CD4-positive, alpha-beta T cell treated with Interleukin-1 beta for 1 hour (primary cell): Measurements from ENCODE around the gene EPHA1.
"Not testable (repeated sequence)": the region's sequence is repeated elsewhere in the genome, so short reads cannot be mapped to it uniquely, and the experiment has no call there.

ENCODE experiments used
- DNase-seq, 2 donors: peaks; one replicate each; pipeline ENCODE4 v3.0.0-alpha.2; 2020 to 2022

The EPHA1 gene

DNA sequence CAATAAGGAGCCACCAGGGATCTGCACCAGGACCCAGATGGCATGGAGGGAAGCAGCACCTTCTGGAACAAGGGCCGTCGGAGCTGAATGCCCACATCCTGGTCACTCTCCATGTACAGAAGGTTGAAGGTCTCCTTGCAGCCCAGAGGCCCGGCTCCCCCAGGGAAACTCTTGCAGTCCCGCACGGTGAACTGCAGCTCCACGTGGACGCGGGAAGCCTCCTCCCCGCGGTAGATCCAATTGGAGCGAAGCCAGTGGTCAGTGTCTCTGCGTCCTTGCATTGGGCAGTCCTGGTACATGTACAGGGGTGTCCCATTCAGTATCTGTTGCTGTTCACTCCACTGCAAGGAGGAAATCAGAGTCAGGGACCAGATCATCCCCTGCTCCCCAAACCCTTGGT is 7.4 kb downstream of the EPHA1 start:
- DNase-seq, result no peak

DNA sequence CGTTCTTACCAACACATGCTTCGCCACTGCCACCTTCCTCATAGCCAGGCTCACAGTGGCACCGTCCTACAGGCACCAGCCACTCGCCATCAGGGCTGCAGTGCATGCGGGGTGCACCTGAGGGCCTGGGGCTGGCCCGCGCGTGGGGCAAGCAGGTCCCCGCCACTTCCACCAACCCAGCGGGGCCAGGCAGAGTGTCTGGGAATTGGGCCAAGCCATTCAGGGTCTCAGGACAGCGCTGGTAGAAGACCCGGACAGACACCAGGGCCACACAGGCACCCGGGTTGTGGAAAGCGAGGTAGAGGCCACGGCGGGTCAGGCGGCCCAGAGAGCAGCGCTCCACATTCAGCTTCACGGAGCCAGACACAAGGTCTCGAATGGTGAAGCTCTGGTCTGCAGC is 9.0 kb downstream of the EPHA1 start:
- DNase-seq, result no peak

DNA sequence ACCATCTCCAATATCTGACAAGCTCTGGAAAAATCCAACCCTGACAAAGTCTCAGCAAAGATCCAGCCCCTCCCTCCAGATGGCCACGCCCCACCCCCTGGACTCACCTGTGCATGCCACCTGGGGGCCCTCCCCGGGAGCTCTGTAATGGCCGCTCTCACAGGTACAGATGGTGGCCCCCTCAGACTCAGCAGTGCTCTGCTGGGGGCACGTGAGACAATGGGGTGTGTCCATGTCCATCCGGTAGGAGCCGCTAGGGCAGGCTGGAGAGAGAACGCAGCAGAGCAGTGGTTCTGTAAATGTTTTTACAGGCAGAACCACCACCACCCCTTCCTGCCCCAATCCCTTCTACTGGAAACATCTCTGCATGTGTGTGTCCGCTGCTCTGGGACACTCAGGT is 9.5 kb downstream of the EPHA1 start:
- no peak for DNase-seq

DNA sequence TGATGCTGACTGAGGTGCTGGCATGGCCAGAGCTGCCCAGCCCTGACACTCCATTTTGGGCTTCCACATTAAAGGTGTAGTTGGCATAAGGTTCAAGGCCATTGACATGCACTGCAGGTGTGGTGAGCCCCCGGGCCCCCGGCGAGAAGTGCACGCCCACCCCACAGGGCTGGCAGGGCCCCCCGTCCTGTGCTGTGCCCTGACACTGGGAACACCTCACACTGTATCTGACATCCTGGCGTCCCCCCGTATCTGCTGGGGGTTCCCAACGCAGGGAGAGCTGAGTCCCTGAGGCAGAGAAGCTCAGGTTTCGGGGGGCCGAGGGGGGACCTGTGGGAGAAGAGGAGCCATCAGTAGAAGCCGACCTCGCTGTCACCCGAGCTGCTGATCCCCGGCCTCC is 10.0 kb downstream of the EPHA1 start:
- DNase-seq, result no peak

DNA sequence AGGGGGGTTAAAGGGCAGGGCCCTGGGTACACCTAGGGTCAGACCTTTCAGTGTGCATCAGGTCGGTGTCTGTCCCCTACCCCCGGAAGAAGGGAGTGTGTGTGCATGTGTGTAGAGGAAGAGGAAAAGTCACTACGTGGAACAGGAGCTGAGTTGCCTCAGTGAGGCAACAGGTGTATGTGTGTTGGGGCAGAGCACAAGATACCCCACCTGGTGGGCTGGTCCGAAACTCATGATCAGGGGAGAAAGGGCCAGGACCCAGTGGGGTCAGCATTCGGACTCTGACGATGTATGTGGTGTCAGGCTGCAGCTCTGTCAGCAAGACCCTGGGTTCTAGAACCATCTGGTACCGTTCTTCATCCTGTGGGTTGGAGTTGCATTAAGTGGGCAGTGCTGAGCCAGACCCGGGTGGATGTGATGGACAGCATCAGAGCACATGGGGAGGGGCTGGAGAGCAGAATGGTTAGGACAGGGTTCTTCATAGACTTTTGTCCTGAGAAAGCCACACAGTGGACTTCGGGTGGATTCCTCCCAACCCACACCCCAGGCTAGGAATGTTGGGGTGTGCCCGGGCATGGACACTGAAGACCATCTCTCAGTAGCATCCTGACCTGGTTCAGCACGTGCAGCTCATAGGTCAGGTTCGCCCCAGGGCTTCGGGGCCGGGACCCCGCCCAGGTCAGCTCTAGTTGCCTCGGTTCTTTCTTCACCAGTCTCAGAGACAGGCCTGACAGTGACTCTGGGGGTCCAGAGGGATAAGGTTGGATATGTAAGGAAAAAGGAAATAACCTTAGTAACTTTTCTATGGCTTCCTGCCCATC is 10.7 kb downstream of the EPHA1 start:
- DNase-seq, result no peak

DNA sequence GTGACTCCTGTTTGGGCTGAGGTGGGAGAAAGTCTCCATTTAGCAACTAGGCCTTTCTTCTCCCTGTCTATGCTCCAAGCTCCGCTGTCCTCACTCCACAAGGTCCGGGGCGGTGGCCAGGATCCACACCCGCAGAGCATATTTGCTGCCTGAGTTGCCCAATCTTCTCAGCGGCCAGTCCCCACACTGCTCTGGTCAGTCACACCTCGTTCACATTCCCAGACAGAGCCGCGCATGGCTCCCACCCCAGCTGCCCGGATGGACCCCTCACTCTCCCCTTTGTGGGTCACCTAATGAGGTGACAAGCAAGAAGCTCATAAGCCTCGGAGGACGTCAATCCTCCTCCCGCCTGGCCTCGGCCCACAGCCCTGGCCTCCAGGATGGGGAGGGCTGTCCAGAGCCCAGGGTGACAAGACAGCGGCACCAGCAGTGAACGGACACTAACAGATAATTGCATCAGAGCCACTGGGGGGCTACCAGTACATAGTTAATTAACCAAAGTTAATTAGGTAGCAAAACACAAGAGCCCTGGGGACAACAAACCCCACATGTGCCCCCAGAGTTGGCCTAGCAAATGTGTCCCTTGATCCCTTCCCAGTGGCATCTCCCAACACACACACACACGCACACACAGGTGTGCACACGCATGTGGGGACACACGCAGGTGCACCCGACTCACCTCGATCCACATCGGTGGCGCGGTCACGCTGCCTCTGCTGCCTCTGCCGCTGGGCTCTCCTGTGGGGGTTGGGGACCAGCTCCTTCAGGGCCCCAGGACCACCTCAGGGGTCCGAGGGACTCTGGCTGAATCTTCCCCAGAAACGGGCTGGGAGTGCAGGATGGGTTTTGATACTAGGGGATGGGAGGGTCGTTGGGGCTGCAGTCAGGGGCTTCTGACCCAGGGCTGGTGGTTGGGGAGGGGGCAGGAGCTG is 11.8 kb downstream of the EPHA1 start:
- no peak for DNase-seq

DNA sequence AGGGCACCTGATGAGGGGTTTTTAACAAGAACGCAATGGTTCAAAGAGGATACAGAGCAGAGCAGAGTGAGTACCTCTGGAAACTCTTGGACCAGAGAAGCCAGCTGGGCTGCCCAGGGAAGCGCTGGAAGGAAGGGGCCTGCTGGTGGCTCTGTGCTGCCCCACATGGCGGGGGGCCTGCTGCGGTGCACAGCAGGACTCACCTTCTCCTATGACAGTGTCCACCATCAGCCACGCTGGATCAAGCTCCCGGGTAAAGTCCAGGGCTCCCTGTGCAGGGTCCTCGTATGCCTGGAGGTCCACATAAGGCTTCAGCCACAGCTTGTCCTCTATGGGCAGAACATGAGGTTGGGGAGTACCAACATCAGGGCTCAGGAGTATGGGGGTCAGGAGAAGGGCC is 12.5 kb downstream of the EPHA1 start:
- DNase-seq, result no peak

DNA sequence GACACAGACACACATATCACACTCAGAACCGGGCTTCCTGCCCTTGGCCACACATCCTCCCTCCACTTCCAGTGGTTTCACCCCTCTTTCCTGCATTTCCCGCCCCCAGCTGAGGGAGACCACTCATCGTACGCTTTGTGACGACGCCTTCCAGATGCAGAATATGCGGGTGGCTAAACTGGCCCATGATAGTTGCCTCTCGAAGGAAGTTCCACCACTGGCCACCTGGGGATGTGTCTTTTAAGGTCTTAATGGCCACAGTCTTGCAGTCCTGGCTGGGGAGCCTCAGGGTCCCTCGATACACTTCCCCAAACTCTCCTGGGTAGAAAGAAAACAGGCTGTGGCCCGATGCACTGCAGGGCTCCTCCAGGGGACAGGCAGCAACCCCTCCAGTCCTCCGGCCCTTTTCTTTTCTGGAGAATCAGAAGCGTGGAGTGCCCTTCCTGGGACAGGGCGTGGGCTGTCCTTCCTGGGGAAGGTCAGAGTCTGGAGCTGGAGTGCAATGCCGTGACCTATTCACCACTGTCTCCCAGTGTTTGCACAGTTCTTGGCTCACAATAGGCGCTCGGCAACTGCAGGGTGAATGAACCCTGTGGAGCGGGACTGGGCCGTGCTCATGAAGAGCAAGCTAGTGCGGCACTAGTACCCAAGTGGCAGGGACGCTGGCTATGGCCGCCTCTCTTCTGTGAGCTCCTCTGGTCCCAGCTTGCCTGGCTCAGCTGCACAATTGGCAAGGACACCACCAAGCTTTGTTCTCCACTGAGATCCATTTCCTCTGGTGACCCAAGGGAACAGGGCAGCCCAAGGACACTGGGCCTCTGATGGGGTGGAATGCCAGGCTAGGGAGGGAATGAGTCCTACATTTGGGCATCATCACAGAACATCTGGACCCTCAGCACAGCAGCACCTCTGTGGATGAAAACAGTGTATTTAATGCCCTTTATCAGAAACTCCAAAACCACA is 13.2 kb downstream of the EPHA1 start:
- DNase-seq, result no peak

DNA sequence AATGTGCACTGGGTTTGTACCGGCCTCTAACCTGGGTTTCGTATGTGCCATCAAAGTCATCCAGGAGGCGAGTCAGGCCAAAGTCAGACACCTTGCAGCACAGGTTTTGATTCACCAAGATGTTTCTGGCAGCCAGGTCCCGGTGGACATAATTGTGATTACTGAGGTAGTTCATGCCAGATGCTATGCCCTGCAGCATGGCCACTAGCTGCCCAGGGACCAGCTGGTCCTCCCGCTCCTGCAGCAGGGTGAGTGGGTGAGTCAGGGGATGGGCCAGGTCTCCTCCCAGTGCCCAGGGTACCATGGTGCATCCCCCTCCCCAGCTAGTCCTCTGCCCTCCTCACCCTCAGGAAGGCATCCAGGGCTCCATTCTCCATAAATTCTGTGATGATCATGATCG is 13.9 kb downstream of the EPHA1 start:
- DNase-seq, result no peak

DNA sequence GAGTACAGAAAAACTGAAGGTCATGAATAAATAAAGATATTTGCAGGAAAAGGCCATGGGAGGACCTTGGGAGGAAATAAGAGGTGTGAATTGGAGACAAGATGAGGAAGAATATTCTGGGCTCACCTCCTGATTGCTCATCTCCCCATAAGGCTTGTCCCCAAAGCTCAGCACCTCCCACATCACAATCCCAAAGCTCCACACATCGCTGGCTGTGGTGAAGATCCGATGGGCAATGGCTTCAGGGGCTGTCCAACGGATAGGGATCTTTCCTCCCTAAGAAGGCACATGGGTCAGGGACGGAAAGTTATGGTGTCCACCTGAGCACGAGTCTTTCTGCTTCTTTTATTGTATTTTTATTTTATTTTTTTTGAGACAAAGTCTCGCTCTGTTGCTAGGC is 14.6 kb downstream of the EPHA1 start:
- DNase-seq, result no peak

DNA sequence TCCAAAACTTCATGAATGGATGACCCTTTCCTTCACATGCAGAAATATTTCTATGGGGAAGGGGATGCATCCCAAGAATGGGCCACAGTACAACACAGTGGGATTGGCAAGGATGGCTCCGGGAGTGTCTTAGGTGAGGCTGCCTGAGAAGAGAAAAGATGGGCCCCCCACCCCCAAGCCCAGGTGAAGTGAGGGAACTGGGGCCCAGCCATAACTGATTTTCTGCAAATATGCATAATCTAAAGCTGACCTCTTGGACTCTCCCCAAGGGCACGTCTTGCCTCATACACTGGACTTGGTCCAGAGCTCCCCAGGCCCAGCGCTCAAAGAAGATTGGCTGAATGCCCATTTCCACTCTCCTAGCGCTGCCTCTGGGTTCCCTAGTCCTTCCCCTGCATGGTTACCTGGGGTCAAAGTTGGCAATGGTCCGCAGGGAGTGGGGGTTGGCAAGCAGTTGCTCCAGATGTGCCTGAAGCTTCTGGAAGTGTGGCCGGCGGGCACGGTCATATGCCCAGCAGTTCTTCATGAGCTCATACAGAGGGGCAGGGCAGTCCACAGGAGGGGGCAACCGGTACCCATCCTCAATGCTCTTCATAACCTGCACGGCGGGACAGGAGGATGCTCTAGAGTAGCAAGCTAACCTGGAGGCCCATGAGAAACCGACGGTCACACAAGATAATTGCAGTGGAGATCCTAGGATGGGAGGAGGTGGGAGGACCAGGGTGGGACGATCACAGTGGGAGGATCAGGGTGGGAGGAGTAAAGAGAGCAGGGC is 15.2 kb downstream of the EPHA1 start:
- no peak for DNase-seq

DNA sequence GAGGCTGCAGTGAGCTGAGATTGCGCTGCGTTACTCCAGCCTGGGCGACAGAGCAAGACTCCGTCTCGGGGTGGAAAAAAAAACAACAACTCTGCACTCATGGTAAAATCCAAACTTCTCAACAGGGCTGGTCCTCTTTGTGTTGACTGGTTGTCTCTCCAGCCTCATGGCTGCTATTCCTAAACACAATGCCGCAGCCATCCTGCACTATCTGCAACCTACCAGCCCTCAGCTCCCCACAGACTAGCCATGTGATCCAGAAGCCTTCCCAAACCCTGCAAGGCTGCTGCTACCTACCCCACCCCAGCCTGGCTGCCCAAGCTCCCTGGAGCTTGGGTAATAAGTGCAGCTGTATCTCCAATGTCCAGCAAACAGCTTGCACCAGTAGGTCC is 15.8 kb downstream of the EPHA1 start:
- no peak for DNase-seq

DNA sequence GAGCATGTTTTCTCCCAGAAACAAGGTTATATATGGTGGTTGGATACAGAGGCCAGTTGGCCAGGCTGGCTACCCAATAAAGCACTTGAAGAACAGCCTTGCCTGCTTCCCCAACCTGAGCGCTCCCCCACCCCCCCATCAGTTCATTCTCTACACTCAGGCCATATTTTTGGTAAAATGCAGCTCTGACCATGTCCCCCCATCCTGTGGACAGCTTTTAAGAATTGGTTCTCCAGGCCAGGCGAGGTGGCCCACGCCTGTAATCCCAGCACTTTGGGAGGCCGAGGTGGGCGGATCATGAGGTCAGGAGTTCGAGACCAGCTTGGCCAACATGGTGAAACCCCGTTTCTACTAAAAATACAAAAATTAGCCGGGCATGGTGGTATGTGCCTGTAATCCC is 16.2 kb downstream of the EPHA1 start:
- DNase-seq, result not testable (repeated sequence)

DNA sequence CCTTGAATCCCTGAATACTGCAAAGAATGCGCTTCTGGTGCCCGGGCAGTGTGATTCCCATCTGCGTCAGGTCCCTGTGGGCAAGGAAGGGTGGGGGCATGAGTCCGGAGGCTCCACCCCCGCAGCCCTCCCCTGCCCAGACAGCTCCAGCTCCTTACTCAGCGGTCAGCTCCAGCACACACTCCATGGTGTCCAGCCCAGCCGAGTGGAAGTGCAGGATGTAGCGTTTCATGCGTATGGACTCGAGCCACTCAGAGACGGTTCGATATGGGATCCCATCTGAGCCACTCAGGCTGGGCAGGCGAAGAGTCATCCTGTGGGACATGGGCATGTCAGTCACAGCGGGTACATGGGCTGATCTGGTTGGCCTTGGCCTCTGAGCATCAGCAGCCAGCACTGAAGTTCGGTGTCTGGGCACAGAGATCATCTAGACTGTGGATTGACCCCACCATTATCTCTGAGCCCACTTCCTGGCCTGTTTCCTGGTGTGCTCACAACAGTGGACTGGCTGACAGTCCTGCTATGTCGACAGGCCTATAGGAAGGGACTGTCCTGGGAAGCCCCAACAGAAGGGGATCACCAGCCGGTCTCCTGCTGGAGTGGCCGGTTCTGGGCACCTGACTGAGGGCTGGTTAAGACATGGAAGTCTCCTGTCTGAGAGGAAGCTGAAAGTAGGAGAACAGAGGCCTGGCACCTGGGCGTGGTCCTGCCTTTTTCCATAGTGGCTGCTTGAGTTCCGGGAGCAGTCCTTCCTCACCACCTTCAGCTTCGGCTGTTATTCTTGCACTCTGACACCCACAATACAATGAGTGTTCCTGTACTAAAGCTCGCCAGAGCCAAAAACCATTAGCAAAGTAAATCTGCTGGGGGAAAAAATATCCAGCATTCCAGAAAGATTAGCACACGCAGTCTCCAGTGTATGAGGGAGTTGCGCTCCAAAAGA is 16.9 kb downstream of the EPHA1 start:
- no peak for DNase-seq

DNA sequence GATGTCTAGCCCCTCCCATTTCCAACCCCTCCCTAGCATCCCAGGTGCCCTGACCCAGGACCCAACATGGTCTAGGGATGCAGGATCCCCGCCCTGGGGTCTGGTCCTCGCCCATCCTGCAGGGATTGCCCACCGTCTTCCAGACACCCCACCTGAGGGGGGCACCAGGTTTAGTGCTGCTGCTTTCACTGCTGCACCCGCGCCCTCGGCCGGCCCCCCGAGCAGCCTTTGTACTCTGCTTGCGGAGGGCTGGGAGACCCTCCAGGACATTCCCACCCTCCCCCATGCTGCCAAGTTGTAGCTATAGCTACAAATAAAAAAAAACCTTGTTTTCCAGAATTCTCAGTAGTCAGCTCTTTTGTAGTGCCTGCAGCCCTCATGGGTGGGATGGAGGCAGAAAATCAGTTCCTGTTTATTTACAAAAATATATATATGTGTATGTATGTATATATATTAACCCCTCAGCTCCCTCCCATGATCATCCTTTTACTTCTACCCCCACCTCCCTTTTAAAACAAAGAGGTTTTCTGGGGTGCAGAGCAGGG is 17.8 kb downstream of the EPHA1 start:
- DNase-seq, result no peak

DNA sequence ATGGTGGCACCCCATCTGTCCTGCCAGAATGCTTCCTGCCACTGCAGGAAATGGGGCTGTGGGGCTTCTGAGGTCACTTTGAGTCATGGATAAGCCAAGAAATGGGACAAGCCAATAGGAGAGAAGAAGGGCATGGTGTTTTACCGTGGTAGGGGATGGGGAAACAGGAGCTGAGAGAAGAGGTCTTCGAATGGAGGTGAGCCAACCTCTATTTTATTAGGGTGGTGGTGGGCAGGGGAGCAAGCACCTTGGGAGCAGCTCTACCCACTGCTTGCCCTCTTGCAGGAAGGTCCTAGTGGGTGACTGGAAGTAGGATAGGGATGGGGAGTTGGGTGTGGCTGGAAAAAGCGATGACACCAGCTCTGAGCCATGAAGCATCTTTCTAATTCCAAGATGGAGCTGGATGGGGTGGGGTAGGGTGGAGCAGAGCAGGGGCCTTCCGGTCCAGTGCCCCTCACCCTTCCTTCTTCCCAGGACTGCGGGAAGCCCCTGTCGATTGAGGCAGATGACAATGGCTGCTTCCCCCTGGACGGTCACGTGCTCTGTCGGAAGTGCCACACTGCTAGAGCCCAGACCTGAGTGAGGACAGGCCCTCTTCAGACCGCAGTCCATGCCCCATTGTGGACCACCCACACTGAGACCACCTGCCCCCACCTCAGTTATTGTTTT is 18.4 kb downstream of the EPHA1 start:
- no peak for DNase-seq

DNA sequence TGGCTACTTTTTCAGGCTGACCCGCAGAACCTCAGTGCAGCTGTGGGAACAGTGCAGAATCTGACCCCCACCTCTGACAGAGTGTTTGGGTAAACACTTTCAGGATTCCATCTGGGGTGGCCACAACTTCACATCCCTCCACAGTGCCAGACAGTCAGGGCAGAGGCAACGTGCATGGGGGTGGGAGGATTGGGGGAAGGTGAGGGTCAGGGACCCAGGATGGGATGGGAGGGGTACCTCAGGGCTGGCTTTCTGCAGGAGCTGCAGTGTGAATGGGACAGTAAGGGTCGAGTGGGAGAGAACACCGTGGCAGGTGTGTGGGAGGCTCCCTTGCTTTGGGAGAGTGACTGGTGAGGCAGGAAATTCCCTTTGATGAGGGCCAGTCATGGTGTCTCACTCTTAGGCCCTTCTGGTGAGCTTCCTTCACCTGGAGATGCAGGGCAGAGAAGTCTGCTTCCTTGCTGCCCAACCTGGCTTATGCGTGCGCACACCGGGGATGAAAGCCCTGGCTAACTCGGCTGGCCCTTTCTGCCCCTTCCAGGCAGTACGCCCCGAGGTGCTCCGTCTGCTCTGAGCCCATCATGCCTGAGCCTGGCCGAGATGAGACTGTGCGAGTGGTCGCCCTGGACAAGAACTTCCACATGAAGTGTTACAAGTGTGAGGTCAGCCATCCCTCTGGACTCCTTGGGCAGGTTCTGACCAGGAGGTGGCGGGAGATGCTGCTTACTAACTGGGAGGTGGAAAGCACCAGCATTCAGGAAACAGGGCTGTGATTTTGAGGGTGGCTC is 19.1 kb downstream of the EPHA1 start:
- DNase-seq, result no peak

DNA sequence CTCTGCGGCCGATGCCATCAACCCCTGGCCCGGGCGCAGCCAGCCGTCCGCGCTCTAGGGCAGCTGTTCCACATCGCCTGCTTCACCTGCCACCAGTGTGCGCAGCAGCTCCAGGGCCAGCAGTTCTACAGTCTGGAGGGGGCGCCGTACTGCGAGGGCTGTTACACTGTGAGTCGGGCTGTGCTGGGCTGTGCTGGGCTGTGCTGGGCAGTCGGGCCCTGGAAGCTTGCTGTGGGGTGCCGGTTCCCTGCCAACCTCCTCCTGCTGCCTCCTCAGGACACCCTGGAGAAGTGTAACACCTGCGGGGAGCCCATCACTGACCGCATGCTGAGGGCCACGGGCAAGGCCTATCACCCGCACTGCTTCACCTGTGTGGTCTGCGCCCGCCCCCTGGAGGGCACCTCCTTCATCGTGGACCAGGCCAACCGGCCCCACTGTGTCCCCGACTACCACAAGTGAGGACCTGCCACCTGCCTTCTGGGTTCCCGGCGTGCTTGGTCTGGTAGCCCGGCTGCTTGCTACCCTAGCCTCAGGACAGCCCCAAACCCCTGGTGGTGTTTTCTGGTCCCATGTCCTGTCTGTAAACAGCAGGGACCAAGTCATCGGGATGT is 20.1 kb downstream of the EPHA1 start:
- DNase-seq, result no peak

DNA sequence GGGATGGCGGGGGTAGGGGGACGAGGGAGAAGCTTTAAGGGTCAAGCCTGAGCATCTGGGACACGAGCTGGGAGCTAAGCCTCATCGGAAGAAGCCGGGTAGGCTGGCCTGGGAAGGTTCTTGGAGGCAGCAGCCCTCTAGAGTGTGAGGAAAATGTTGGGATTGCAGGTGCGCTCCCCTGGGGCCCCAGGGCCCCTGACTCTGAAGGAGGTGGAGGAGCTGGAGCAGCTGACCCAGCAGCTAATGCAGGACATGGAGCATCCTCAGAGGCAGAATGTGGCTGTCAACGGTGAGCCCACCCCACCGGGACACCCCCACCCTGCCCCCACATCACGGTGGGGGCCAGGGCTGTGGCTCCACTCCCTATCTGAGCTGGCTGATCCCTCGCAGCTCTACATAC is 20.6 kb downstream of the EPHA1 start:
- no peak for DNase-seq
